ENCODE measurements around the gene INPP5A. TPM values are rescaled to one million over a fixed set of nuclear protein-coding genes. Genes with fewer than 3 reads are reported as not detected.
A peak's percentile ranks its signal among the peaks of the same experiment; 100 is the strongest.

Gene INPP5A
- total RNA-seq, 4 donors from 2014 or later: 16.9 to 58.2 (median 29.5) TPM

- no peak for DNase-seq
- TF ChIP-seq, protein P1, sequence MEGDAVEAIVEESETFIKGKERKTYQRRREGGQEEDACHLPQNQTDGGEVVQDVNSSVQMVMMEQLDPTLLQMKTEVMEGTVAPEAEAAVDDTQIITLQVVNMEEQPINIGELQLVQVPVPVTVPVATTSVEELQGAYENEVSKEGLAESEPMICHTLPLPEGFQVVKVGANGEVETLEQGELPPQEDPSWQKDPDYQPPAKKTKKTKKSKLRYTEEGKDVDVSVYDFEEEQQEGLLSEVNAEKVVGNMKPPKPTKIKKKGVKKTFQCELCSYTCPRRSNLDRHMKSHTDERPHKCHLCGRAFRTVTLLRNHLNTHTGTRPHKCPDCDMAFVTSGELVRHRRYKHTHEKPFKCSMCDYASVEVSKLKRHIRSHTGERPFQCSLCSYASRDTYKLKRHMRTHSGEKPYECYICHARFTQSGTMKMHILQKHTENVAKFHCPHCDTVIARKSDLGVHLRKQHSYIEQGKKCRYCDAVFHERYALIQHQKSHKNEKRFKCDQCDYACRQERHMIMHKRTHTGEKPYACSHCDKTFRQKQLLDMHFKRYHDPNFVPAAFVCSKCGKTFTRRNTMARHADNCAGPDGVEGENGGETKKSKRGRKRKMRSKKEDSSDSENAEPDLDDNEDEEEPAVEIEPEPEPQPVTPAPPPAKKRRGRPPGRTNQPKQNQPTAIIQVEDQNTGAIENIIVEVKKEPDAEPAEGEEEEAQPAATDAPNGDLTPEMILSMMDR (IDR thresholded peaks at IDR 0.05): no peak
- TF ChIP-seq POLR2A (IDR thresholded peaks at IDR 0.05): no peak
- Histone ChIP-seq H3K4me1 (peaks cover 19 to 80% (median 44%) of the 10 kb centered on the region in 3 donors), H3K9me3 (no peaks in the 10 kb centered on the region), H3K36me3 (no peaks in the 10 kb centered on the region), H3K4me3 (no peak overlapping the region), H3K27ac (peak overlapping the region in 3 of 4 donors; percentile 82 to 91 (median 83)), H3K27me3 (no peaks in the 10 kb centered on the region)
- intact Hi-C loops (cut with DNase I): loop anchor here (10.0 kb wide), 2 partner anchors 100 to 240 kb away; partner anchors contain the start of genes INPP5A and PWWP2B
- 70 to 71% methylated on average over 15 to 20 of the region's 22 CpGs for WGBS, 2 donors
Measured at GRCh38 chr10:132634241-132634946, 96.8 kb downstream of the INPP5A start.

- Histone ChIP-seq H3K9me3 (no peaks in the 10 kb centered on the region), H3K4me1 (peaks cover 19 to 75% (median 44%) of the 10 kb centered on the region in 3 donors), H3K27ac (peak overlapping the region in 3 of 4 donors; percentile 82 to 91 (median 83)), H3K27me3 (no peaks in the 10 kb centered on the region), H3K4me3 (no peak overlapping the region), H3K36me3 (no peaks in the 10 kb centered on the region)
- TF ChIP-seq POLR2A (IDR thresholded peaks at IDR 0.05): no peak
- TF ChIP-seq, protein P1 (IDR thresholded peaks at IDR 0.05): no peak
- intact Hi-C loops (cut with DNase I): loop anchor here (10.0 kb wide), 2 partner anchors 100 to 240 kb away; partner anchors contain the start of genes INPP5A and PWWP2B
- WGBS, 2 donors: 86 to 92% methylated on average over 4 of the region's 4 CpGs
- DNase-seq: no peak
Measured at GRCh38 chr10:132634947-132635271, 97.3 kb downstream of the INPP5A start.

GRCh38 chr10:132636358-132636757, 98.8 kb downstream of the INPP5A start:
- H3K9me3 ChIP-seq: no peaks in the 10 kb centered on the region
- H3K4me1 ChIP-seq: peaks cover 19 to 61% (median 36%) of the 10 kb centered on the region in 3 donors
- no peak for TF ChIP-seq POLR2A (IDR thresholded peaks at IDR 0.05)
- TF ChIP-seq, protein P1 (IDR thresholded peaks at IDR 0.05): no peak
- no peak overlapping the region for H3K4me3 ChIP-seq
- H3K27ac ChIP-seq: no peak overlapping the region
- WGBS, 2 donors: 68 to 69% methylated on average over 9 of the region's 9 CpGs
- DNase-seq: no peak
- H3K27me3 ChIP-seq: no peaks in the 10 kb centered on the region
- H3K36me3 ChIP-seq: no peaks in the 10 kb centered on the region
- intact Hi-C loops (cut with DNase I): loop anchor here (10.0 kb wide), 2 partner anchors 102 to 242 kb away; partner anchors contain the start of genes INPP5A and PWWP2B

DNA sequence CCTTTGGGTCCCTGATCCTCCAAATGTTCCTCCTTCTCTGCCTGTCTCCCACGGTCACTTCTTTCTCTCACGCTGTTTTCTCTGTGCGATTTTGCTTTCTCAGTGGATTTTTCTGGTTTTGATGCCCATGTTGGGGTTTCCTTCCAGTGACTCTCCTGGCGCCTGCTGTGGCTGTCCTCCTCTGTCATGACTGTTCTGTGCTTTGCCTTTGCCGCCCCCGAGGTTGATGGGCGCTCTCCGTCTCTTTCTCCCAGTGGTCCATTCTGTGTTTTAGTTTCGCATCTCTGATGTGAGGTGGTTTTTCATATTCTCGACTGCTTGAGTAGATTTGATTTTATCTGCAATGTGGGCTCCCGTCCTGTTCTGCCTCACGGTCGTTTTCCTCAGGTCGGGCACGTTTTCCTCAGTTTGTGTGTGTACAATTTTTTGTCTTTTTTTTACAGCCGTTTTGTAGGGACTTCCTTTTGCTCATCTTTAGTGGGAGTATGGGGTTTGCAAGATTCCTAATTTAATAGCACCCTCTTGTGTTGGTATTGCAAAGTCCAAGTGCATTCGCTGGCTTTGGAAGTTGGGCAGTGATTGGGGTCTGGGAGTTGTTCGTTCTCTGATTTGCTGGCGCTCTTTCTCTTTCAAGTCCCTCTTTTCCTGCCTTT, 100.0 kb downstream of the INPP5A start:
- WGBS, 2 donors: 36 to 37% methylated on average over 19 of the region's 19 CpGs
- DNase-seq: no peak

More for the DNA sequence above, 100.0 kb downstream of the INPP5A start:
- H3K9me3 ChIP-seq: no peaks in the 10 kb centered on the region
- no peaks in the 10 kb centered on the region for H3K27me3 ChIP-seq
- H3K27ac ChIP-seq: peak overlapping the region in 2 of 4 donors; percentile 22
- no peaks in the 10 kb centered on the region for H3K36me3 ChIP-seq
- intact Hi-C loops (cut with DNase I): loop anchor here (2.0 to 10.0 kb wide), 3 partner anchors 103 to 243 kb away; partner anchors contain the start of genes INPP5A and PWWP2B
- H3K4me3 ChIP-seq: no peak overlapping the region
- no peak for TF ChIP-seq POLR2A (IDR thresholded peaks at IDR 0.05)
- TF ChIP-seq, protein P1 (IDR thresholded peaks at IDR 0.05): peak; percentile 54 to 79 (median 70)
- peaks cover 10 to 56% (median 24%) of the 10 kb centered on the region in 3 donors for H3K4me1 ChIP-seq
